ENCODE results near the gene PSAPL1.

The PSAPL1 gene

DNA sequence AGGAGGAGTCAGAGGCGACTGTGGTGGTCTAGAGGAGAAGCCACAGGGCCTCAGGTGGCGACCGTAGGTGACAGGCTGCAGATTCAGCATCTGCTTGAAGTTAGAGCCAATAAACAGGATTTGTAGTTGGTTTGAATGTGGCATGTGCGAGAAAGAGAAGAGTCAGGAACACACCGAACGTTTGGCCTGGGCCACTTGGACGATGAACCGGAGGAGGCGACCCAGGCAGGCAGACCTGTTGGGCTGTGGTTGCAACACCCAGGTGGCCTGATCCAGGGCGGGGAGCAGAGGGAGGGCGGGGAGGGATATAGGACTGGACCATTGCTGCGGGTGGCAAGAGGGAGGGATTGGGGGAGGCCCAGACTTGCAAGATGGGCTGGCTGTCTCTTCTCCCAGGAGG, 10.0 kb upstream of the PSAPL1 start:
- DNase-seq (ENCODE audit: extremely low spot score): no peak
- TF ChIP-seq, protein P1, sequence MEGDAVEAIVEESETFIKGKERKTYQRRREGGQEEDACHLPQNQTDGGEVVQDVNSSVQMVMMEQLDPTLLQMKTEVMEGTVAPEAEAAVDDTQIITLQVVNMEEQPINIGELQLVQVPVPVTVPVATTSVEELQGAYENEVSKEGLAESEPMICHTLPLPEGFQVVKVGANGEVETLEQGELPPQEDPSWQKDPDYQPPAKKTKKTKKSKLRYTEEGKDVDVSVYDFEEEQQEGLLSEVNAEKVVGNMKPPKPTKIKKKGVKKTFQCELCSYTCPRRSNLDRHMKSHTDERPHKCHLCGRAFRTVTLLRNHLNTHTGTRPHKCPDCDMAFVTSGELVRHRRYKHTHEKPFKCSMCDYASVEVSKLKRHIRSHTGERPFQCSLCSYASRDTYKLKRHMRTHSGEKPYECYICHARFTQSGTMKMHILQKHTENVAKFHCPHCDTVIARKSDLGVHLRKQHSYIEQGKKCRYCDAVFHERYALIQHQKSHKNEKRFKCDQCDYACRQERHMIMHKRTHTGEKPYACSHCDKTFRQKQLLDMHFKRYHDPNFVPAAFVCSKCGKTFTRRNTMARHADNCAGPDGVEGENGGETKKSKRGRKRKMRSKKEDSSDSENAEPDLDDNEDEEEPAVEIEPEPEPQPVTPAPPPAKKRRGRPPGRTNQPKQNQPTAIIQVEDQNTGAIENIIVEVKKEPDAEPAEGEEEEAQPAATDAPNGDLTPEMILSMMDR (IDR thresholded peaks at IDR 0.05; ENCODE audit: control extremely low read depth, extremely low read depth, low read depth, missing control alignments): no peak
- ChIA-PET CTCF (no interaction called here), POLR2A (no interaction called here)

DNA sequence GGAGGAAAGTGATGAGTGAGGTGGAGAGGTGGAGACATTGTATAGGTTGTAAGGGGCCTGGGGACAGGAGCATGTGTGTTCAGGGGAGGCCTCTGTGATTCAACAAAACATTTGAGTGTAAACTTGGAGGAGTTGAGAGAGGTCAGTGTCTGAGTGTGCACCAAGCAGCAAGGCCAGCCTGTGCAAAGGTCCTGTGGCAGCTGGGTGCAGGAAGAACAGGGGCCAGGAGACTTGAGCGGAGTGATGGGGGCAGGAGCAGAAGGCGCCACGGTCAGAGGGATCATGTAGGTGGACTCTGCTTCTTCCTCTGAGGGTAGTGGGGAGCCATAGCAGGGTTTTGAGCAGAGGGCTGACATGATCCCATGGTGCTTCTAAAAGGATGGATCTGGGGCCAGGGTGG, 9.6 kb upstream of the PSAPL1 start:
- no peak for DNase-seq (ENCODE audit: extremely low spot score)
- POLR2A ChIA-PET: no interaction called here
- CTCF ChIA-PET: no interaction called here
- TF ChIP-seq, protein P1 (IDR thresholded peaks at IDR 0.05; ENCODE audit: control extremely low read depth, extremely low read depth, low read depth, missing control alignments): no peak

DNA sequence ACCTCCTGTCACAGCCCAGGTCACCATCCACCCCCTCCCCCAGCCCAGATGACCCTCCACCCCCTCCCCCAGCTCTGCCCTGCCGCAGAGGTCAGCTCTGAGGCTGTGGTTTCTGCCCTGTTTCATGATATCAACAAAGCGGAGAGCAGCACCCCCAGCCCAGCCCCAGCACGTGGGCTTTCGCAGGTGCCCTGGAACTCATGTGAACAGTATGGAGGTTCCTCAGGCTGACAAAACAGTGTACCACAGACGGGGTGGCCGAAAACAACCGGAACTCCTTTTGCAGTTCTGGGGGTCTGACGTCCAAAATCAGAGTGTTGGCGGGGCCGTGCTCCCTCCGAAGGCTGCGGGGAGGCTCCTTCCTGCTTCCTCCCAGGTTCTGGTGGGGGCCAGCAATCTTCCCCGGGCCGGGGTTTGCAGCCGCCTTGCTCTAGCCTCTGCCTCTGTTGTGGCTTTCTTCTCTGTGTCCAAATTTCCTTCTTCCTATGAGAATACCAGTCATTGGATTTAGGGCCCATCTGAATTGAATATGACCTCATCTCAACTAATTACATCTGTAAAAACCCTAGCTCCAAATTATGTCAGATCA, 7.9 kb upstream of the PSAPL1 start:
- no peak for DNase-seq (ENCODE audit: extremely low spot score)
- TF ChIP-seq, protein P1 (IDR thresholded peaks at IDR 0.05; ENCODE audit: control extremely low read depth, extremely low read depth, low read depth, missing control alignments): no peak
- ChIA-PET CTCF (no interaction called here), POLR2A (no interaction called here)

DNA sequence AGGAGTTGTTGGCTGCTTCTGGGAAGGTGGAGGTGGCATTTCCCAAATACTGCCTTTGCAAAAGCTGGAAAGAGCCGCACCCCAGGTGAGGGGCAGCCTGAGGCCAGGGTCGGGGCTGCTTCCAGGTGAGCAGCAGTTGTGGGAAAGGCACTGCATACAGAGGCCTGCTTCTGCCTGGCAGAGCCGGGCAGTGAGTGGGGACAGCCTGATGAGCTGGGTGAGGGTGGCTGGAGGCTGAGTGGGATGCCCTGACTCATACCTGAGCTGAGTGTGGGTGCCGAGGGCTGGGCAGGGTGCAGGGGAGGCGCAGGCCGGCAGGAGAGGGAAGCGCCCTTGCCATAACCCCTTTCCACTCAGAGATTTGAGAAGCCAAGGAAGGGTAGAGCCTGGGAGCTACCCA, 6.5 kb upstream of the PSAPL1 start:
- DNase-seq (ENCODE audit: extremely low spot score): no peak
- ChIA-PET CTCF (no interaction called here), POLR2A (no interaction called here)
- TF ChIP-seq, protein P1 (IDR thresholded peaks at IDR 0.05; ENCODE audit: control extremely low read depth, extremely low read depth, low read depth, missing control alignments): no peak

DNA sequence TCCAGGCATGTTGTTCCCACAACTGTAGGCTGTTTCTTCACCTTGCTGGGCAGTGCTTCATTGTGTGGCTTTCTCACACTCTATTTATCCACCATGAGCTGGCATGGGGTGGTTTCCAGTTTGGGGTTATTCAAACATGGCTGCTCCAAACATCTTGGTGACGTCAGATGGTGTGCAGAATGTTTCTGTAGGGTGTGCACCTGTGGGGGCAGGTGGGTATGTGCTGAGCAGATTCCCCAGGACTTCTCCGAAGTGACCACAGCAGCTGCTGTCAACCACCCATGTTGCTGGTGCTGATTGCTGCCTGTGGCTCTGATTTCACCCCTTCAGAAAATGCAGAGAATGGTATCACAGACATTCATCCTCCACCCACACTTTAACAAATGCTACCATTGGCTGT, 5.0 kb upstream of the PSAPL1 start:
- ChIA-PET POLR2A (no interaction called here), CTCF (no interaction called here)
- TF ChIP-seq, protein P1 (IDR thresholded peaks at IDR 0.05; ENCODE audit: control extremely low read depth, extremely low read depth, low read depth, missing control alignments): no peak
- no peak for DNase-seq (ENCODE audit: extremely low spot score)

DNA sequence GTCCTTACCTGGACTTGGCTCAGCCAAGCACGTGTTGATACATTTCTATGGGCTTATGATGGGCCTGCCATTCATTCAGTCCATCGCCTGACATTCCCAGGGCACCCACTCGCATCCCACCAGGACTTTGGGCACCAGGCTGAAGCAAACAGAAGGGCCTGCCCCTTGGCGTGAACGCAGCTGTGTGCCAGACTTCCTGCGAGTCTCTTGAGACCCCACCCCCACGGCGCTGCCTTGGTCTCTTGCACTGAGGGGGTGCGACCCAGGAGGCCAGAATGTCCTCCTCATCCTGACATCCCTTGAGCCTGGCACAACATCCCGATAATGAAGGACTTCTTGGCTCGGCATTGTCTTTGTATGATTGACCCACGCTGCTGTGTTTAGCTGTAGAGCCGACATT, 1.5 kb upstream of the PSAPL1 start:
- TF ChIP-seq, protein P1 (IDR thresholded peaks at IDR 0.05; ENCODE audit: control extremely low read depth, extremely low read depth, low read depth, missing control alignments): no peak
- CTCF ChIA-PET: no interaction called here

More for the DNA sequence above, 1.5 kb upstream of the PSAPL1 start:
- no peak for DNase-seq (ENCODE audit: extremely low spot score)
- POLR2A ChIA-PET: no interaction called here

Measured in GM10248 (cell line).